Fibroblast of skin of right quadriceps (primary cell): ENCODE results near the gene SOWAHA.

ENCODE experiments used
- DNase-seq: peaks from one replicate; pipeline ENCODE4 v3.0.0-alpha.2; 2013

The SOWAHA gene

DNA sequence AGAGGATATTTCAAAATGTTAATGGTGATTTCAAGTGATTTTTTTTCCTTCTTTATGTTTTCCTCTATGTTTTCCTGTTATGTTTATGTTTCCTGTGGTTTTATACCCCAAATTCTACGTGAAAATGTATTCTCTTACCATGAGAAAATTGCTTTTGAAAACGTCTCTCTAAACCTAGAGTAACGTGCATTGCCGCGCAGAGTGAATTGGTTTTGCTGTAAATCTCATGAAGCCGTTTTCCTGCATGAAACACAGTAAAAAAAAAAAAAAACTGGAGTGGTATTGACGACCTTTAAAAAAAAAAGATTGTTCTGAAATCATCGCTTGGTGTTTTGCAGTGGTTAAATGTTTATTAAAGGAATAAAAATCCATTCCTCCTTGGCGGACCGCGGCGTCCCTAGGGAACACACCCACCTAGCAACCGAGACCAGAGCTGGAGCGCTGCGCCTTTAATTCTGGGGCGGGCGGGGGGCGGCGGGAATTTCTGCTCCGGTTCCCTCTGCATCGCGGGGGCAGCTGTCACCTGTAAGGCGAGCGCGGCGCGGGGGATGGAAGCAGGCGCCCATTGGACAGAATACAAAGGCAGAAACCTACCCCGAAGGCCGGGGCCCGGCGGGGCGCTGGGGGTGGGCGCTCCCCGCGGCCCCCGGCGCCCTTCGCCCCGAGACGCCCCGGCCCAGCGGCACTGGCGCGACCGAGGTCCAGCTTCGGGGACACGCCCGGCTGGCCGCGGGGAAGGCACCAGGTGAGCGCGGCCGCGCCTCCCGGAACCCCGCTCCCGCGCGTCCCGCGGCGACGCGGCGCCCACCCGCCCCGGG lies at the start of gene SOWAHA:
SOWAHA (plus strand) TSS at position 522 of the 818 bp plus-strand sequence. CDS start 320 bp downstream, outside the sequence.
- no peak for DNase-seq

DNA sequence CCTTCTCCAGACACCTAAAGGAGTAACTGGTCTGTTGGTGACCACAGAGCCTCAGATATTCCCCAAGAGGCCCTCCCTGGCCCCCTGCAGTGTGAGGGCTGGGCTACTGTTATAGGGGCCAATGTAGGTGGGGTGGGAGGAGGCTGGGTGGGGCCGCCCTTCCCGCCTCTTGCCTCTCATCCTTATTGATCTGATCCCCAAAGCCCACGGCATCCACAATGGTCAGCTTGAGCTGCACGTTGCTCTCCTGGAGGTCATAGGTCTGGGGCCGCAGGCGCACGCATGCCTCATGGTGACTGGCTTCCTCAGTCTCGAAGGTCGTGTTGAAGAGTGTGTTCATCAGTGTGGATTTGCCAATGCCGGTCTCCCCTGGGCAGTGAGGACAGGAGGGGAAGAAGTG lies 49.1 kb upstream of the SOWAHA start:
- no peak for DNase-seq

DNA sequence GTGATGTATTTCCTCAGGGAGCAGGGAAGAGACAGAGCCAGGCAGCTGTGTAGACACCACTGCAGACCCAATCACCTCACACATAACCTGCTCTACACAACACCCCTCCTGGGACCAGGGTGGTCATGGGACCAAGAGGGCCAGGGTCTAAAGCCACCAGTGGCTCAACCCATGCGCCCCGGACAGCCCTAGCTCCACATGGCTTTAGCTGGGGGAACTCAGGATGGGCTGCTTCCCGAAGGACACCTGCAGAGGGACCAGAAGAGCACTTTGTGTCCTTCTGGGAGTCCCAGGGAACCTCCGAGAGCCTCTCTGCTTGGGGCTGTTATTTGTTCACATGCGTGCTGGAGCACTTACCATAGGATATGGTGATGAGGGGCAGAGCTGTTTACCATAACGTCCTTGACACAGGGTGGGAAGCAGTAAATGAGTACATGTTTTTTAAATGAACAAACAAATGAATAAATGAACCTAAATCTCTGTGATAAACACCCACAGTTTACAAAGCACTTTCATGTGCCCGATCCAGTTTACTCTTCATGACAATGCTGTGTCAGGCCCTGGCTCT lies 48.3 kb upstream of the SOWAHA start:
- DNase-seq: no peak

DNA sequence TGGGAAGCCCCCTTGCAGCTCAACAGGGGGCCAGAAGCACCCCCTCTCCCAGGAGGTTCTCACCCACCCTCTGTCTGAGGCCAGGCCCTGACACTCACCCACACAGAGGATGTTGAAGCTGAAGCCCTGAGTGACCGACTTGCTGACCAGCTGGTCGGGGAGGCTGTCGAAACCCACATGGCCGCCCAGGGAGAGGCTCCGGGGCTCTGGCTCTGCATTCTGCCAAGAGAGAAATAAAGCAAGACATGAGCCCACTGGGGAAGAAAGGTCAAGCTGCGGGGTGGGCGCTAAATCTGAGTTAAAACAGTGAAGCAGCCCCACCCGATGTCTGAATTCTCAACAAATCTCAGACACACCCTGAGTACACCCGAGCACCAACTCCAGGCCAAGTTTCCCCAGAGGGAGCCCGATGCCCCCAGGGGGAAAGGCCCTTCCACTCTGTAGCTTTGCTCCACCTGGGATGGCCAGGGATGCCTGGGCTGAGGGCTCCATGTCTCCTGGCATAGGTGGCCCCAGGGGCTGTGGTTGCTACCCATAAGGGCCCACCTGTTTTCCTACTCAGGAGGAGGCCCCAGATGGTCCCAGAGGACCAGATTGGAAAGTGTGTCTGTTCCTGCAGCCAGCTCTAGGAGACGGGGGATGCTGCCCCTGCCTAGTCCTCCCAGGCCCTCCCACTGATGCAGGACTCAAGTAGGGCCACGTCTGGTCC lies 47.6 kb upstream of the SOWAHA start:
- DNase-seq: no peak

DNA sequence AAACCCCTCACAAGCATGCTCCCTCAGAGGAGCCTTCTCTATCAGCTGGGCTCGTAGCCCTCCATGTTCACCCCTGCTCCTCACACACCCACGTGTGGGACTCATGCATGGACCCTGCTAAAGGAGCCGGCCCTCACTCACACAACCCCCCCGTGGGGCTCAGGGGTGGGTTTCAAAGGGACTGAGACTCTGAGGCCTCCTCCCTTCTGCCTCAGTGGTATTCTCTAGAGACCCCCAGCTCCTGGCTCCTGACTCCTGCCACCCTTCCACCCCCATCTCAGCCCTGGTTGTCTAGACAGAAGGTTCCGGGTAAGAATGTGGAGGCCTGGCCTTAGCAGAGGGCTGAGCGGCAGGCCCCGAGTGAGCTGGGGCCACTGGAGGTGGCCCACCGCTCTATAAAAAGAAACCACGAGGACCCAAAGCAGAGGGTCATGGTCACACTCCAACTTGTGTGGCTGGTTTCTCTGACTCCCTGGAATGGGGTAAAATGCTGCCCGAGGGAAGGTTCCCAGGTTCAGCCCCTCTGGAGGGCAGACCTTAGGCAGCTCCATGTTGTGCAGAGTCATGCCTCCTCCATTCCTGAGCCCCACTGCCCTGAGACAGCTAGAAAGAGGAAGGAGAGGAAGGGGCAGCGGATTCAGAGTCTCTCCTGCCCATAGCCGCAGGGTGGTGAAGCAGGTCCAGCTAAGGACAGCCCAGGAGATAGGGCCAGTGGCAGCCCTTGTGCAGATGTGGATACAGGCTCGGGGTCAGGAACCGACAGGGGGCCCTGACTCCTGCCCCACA lies 46.9 kb upstream of the SOWAHA start:
- no peak for DNase-seq

DNA sequence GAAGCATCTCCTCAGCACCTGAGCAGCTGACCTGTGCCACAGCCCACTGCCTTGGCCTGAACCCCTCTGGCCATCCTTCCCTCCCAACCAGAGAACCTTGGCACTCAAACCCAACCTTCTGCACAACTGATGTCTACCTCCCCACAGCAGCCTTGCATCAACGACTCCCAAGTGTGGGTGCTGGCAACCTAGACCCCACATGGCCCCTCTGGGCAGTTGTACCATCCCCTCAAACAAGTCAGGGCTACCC lies 46.4 kb upstream of the SOWAHA start:
- DNase-seq: no peak

DNA sequence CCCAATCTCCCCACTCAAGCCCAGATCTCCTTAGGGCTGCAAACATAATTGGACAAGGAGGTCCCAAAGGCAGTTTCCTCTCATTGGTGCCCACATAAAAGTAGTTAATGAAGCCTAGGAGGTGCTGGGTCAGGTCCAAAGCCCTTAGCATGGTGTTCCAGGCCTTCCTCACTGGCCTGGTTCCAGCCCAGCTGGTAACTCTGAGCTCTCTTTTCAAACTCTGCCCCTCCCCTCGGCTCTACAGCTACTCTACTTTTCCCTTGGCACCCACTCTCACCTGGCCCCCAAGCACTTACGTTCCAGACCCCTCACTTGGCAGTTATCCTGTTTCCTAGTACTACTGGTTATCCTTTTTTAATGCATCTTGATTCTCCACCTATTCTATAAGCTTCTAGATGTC lies 46.0 kb upstream of the SOWAHA start:
- no peak for DNase-seq

DNA sequence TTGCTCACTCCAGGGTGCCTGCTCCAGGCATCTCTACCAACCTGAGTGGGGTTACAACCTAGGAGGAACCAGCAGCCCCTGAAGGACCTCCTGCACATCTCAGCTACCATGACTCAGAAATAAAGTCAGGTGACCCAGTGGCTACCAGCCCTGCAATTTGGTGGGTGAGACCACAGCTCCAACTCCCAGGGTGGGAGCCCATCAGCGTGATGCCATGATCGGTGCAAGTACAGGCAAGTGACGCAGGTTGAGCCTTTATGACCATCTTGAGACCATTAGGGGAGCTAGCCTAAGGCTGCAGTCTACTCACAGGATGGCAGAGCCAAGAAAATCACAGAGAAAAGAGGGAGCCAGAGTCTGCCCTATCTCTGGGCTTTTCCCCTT lies 44.6 kb upstream of the SOWAHA start:
- DNase-seq: no peak

DNA sequence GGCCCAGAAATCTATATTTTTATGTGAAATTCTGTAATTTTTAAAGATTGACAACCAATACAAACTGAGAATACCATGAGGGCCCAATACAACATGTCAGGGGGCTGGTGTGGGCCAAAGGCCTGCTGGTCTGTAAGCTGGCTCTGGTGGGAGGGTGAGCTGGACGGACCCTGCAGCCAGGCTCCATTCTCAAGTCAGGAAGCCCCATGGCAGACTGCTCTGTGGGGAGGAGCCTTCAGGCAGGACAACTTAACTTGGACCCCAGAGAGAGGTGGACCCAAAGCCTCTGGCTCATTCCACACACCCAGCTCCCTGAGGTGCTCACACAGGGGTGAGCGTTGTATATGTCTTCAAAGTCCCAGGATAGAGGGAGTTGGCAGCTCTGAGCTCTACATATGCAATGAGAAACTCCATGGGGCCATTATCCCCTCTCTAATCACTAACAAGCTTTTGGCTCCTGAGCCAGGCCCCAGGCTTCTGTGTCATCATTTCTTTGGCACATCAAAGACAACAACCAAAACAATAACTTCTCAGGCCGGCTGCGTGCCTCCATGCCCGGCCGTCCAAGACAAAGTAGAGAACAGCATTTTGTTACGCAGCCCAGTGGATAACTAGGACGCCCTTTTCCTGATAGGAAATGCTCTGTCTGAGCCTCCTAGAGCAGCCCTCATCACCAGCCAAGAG lies 42.5 kb upstream of the SOWAHA start:
- no peak for DNase-seq

DNA sequence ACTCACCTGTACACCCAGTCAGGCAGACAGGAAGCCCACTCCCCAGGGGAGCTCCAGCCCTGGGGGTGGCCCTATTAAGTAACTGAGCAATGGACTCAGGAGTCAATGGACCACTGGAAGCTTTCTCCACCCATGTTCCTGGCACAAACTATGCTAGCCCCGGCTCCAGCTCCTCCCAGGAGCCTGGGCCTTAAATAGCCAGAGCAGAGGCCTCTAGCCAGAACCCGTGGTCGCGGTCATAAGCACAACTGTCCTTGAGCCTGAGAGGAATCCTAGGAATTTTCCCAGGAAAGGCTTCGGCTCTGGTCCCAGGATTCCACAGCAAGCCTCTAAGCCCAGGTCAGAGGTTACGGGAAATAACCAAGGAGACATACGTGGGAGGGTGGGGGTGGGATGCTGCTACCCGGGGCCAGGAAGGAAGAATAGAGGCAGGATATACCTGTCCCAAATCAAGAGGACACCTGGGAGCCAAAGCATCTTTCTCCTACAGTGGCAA lies 41.6 kb upstream of the SOWAHA start:
- peak; percentile 45 for DNase-seq

DNA sequence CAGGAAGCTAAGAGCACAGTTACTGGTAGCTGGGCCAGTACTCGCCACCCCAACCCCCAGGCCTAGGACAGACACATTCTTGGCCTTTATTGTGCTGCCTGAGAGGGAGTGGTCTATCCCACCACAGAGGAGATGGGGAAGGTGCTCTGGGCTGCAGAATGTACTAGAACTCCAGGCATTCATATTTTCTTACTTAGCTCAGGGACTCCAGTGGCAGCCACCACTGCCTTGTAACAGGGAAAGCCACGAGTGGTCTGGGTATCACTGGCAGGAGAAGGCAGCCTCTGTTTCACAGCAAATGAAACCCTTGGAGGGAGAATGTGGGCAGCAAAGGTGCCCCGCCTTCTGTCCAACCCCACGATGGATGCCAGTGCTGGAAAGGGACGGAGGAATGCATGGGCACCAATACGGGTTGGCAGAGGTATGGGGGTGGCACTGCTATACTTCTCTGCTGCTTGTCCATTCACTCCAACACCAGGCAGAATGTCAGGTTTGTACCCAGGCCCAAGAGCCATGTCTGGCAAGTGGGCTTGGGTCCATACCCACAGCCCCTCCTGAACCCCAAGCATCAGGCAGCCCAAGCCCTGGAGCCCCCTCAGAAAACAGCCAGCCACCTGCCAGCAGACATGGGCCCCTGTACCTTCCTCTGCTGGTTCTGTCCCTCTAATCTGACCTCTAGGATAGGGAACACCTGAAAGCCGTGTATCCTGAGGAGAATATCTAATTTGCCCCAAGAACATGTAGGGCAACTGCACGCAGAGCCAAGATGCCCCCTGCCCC lies 40.6 kb upstream of the SOWAHA start:
- DNase-seq: peak; percentile 17

DNA sequence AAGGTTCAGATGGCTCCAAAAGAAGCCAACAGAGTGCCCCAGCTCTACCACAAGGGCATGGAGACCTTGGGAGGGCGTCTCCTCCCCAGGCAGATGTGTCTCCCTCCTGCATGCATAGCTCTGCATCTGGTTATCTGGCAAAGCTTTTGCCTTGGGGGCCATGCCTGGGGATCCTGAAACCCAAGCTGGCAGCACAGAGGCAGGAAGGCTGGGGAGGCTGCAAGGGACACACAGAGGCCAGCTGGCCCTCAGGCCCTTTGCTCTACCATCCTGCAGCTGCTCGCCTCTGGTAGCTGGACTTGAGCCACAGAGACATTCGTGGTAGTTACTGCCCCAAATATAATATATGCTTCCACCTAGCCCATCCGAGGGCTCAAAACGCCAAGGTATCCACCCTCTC lies 40.0 kb upstream of the SOWAHA start:
- DNase-seq: no peak

DNA sequence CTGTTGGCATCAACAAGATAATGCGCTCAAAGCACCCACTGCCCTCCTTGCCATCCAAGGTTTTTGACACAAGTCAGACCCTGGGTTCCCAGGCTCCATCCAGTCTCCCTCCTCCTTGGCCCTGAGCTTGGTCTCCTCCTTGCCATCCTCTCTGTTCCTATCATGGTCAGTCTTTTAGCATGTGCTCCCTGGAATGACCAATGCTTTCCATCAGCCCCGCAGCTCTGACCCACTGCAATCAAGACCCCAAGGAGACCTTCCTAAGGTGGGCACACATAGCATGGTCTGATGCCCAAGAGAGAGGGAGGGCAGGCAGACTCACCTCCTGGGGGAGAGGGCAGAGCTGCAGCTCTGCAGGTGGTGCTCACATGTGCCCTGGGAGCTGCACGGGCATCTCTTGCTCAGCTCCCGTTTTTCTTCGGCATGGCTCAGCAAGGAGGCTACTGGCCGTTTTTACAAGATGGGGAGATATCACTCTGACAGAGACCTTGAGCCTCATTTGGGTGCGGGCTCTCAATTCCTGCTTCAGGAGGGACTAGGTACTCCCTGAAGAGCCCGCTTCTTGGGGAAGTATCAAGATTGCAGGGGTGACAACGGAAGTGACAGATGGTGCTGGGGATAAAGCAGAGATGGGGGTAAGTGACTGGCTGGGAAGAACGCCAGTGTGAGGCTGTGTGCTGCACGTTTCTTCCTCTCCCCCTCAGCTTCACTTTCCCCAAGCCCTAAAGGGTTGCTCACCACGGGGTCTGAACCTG lies 39.3 kb upstream of the SOWAHA start:
- DNase-seq: no peak

DNA sequence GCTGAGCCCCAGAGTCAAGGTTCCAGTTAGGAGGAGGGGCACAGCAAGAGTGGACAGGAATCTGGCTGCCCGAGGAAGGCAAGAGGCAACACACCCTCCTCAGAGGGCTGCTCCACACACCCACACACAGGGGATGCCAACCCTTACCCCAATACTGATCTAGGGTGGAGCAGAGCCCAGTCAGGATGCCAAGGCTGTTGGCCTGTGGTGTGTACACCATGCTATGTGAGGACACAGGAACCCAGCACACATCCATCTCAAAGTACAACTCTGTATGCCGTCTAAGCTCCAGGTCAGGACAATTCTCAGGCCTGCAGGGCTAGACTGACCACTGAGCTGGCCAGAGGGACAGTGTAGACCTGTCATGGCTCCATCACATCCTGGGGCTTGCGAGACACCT lies 38.7 kb upstream of the SOWAHA start:
- DNase-seq: no peak

DNA sequence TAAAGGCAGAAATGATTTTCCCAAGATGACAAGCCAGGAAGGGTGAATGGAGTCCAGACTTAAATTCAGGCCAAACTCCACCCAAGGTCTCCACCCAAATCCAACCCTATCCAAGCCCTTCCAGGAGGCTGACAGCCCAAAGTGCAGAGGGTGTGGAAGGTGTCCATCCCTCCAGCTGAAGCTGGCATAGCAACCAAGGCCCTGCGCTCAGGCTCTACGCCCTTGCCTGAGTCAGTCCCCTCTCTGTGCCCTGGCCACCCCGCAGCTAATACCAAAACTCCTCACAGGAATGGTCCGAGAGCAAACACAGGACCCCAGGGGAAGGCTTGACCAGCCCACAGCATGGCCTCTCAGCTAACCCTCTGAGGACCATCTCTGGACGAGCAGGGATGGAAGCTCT lies 38.2 kb upstream of the SOWAHA start:
- no peak for DNase-seq

DNA sequence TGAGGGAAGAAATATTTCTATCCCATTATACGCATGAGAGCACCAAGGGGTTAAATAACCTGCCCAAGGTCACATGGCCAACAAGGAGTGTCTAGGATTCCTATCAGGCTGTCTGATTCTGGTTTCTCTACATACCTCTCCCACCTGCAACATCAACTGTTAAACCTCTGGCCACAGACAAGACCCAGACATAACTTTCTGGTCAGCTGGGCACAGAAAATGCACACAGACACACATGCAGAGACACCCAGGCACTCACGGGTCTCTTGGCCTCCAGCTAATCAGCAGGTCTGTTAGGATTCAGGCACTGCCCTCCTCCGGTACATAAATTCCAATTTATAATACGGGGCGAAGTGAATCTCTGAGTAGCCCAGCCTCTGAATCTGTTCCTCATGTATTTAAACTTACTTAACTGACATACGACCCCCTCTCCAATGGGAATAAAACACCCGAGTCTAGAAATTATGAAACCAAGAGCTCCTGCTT lies 37.6 kb upstream of the SOWAHA start:
- no peak for DNase-seq

DNA sequence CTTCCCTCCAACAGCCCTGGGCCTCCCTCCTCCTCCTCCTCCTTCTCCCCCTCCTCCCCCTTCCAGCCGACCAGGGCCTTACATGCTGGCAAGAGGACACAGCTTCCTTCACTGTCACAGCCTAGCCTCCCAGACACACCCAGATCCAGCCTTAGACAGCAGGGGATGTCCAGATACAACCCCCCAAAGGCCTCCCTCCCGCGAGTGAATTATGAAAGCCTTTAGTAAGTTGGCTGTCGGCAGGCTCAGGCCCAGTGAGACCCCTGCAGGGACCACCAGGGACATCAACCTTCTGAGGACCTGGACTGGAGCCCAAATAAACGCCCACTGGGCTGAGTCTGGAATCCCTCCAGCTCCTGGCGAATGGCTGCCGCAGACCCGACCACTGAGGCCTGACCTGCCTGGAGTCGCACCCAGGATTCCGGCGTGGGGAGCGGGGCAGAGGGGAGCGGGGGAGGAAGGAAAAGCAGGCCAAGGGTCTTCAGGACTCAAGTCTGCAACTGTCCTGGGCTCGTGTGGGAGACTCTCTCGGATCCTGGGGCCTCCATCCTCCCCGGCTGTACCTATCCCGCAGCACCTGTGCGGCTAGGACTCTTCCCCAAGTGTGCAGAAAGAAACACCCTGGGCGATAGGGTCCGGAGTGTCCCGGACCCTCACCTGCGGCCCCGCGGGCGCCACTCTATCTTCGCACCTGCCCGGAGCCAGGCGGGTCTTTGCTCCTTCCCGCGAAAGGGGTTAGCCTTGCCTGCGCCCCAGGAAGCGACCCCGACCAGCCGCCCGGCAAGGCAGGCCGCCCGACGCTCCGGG lies 36.8 kb upstream of the SOWAHA start:
- peak; percentile 51 for DNase-seq

DNA sequence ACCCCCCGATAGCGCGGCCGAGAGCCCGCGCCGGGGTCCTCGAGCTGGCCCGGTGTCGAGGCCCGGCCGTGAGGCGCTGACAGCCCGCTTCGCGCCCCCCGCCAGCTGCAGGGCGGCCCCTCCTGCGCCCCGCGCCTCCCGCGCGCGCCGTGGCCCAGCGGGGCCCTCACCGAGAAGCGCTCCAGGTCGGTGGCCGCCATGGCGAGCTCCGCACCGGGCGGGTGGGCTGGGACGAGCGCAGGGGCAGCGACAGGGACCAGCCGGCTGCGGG lies 36.2 kb upstream of the SOWAHA start:
- DNase-seq: no peak

DNA sequence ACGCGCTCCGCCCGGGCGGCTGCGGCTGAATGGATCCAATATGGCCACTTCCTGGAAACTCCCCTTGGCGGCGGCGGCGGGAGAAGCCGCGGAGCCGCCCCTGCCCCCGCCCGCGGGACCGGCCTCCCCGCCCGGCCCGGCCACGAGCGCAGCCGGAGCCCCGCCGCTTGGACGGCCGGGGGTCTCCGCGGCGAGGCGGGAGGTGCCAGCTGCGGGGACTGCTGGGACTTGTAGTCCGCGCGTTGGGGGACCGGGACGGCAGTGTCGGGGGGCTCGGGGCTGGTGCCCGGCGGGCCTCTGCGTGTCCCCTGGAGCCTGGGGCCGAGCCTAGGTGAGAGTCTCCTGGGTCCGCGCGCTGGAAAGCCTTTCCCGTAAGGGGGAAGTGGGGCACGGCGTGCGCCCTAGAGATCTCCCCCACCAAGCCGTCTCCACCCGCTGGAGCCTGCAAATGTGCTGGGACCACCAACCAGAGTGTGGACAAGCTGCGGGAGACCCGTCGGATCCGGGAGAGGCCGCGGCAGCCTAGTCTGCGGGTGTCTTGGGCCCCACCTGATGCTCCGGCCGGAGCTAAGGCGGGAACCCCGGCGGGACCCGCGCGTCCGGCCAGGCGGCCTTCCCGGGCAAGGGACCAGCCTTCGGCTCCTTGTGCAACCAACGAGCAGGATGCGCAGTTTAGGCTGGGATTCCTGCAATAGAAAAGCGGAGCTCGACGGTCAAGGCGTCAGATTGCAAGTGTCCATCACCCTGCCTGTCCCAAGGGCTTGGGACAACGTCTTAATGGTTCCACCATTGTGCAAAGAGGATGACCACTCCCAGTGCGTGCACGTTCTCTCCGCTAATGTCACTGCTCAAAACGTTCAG lies 35.7 kb upstream of the SOWAHA start, which contains the start of gene SEPTIN8:
SEPTIN8 (minus strand) TSS at position 31 of the 861 bp plus-strand sequence. CDS start 102 bp downstream, outside the sequence.
- peak; percentile 44 for DNase-seq
